CD4-positive, alpha-beta T cell treated with Interleukin-17A for 4 hours (primary cell): ENCODE results near the gene OR52A1.
"Not testable (repeated sequence)": the region's sequence is repeated elsewhere in the genome, so short reads cannot be mapped to it uniquely, and the experiment has no call there.

Experiments used
- DNase-seq: peaks from one replicate; pipeline ENCODE4 v3.0.0-alpha.2; 2020; ENCODE audit warnings: mixed read lengths

The OR52A1 gene

GRCh38 chr11:5154657-5155056, at the start of gene OR52A1:
Gene OR52A1, minus strand, starts transcription at chr11:5154757. Its CDS starts 2,388 bp downstream, at chr11:5152369.
- DNase-seq: no peak

DNA sequence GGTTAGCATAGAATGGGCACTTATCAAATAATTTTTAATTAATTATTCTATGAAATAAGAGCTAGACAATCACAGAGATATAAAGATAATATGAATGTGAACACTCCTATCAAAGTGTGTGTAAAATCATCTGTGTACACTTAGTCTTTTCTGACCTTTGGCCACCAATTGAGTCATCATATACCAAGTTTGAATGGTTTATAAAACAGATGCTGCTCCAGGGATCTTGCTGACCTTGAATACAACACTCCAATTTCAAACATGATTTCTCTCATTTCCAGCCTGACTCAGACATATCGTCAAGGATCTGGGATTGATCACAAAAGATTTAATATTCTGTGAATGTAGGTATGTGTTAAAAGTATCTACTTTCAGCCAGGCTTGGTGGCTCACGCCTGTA, 48.8 kb upstream of the OR52A1 start:
- DNase-seq: no peak

DNA sequence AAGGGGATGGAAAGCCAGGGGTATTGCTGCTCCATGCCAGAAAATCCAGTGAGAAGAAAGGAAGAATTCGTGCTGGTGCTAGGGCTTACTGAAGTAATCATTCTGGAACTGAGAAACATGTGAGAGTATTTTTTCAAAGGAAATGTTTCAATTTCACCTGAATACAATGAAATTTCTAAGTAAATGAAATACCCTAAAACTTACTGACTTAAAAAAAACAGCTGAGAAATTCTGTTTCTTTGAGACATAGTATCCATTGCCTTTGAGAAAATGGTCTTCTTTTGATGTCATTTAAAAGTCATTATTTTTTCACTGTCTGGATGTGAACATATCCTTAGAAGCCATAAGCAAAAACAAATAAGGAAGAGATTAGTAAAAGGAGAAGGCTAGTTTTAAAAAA, 46.0 kb upstream of the OR52A1 start, which contains the start of gene OR51V1:
OR51V1 (minus strand) TSS at position 101 of the 400 bp plus-strand sequence; CDS start at position 101, 0 bp downstream.
- no peak for DNase-seq

GRCh38 chr11:5198285-5198684, 43.7 kb upstream of the OR52A1 start:
- DNase-seq: no peak

GRCh38 chr11:5197536-5197935, 43.0 kb upstream of the OR52A1 start:
- DNase-seq: no peak

GRCh38 chr11:5196731-5197130, 42.2 kb upstream of the OR52A1 start:
- DNase-seq: no peak

DNA sequence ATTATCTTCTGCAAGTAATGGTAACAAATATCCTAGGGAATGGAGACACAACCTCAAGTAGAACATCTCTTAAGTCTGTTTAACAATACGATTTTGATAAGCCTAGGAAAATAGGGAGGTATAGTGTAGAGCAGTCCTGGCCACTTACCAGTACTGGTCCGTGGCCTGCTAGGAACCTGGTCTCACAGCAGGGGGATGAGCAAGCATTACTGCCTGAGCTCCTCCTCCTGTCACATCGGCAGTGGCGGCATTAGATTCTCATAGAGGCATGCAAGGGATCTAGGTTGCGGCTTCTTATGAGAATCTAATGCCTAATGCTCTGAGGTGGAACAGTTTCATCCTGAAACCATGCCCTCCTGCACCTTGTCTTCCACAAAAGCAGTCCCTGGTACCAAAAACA, 41.5 kb upstream of the OR52A1 start:
- no peak for DNase-seq

GRCh38 chr11:5192738-5193137, 38.2 kb upstream of the OR52A1 start:
- no peak for DNase-seq

DNA sequence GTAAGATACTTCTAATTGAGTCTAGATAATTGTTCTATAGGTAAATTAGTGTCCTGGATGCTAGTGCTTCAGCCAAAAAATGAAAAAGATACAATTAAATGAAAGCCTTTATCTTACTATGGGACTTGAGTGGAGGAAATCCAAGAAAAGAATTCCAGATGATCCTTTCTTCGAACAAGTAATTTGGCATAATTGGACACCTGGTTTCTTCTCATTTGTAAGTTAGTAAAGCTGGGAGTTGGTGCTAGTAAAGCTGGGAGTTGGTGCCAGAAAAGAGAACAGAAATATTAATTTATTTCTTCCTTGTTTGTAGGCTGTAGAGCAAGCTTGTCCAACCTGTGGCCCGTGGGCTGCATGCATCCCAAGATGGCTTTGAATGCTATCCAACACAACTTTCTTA, 33.6 kb upstream of the OR52A1 start:
- DNase-seq: no peak

DNA sequence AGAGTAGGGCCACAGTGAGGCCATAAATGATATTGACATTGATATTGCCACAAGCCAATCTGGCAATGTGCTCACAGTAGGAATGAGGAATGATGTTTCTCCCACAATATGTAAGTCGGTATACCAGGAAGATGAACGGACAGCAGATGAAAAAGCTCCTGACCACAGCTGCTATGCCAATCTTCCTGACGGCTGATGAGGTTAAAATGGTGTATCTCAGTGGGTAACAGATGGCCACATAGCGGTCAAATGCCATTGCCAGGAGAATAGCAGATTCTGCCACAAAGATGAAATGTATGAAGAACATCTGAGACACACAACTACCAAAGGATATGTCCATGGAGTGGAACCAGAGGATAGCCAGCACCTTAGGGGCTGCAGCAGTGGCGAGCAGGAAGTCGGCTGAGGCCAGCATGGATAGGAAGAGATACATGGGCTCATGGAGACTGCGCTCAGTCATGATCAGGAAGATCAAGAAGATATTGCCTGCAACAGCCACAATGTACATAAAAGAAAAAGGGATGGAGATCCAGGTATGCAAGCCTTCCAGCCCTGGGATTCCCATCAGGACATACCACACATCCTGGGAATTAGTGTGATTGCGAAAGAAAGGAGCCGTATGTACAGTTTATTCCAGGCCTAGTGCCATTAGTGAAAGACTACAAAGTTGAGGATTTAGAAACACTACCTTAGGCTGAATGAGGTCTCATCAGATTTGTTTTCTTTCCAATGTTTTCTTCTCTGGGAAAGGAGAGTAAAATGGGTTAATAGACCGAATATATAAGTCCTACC, 23.7 kb upstream of the OR52A1 start:
- DNase-seq: no peak

DNA sequence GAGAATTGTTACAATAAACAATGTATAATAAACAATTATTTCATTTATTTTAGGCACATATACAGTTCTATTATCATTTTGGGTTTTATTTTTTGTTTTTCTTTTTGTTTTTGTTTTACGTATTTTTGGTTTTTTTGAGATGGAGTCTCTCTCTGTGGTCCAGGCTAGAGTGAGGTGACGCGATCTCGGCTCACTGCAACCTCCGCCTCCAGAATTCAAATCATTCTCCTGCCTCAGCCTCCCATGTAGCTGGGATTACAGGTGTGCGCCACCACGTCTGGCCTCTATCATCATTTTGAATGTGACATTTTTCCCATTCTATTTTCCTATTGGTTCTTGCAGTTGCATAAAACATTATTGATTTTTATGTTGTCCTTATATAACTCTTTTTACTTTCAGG, 20.4 kb upstream of the OR52A1 start:
- no peak for DNase-seq

GRCh38 chr11:5171856-5172255, 17.3 kb upstream of the OR52A1 start:
- no peak for DNase-seq

DNA sequence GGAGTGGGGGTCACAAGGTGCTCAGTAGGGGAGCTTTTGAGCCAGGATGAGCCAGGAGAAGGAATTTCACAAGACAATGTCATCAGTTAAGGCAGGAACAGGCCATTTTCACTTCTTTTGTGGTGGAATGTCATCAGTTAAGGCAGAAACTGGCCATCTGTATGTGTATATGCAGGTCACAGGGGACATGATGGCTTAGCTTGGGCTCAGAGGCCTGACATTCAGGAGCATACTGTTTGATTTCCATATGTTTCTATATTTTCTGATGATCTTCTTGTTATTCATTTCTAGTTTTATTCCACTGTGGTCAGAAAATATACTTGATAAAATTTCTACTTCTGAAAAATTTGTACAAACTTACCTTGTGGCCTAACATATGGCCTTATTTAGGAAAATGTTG, 11.3 kb upstream of the OR52A1 start:
- not testable (repeated sequence) for DNase-seq

DNA sequence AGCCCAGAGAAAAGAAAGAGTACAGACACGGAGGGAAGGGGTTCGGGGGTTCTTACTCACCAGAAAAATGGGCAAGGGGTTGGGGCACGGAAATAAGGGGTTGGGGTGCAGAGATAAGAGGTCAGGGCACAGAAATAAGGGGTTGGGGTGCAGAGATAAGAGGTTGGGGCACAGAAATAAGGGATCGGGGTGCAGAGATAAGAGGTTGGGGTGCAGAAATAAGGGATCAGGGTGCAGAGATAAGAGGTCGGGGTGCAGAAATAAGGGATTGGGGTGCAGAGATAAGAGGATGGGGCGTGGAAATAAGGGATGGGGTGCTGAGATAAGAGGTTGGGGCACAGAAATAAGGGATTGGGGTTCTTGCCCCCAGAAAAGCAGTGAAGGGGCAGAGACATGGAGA, 10.2 kb upstream of the OR52A1 start:
- not testable (repeated sequence) for DNase-seq

DNA sequence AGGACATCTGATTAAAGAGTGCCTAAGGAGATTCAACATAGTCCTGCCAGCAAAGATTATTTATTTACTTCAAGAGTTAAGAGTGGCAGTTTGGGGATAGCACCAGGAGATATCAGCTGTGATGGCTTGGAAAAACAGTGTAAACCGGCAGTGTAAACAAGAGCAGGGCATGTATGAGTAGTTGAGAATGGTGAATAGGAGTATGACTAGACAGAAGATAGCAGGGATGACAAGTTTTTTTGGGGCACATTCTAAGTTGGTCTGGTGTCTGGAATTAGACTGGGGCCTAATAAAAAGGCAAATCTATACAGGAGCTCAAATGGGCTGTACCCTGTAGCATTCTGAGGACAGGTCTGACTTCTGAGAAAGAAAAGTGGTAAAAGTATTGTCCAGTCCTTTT, 6.5 kb upstream of the OR52A1 start:
- not testable (repeated sequence) for DNase-seq

GRCh38 chr11:5160217-5160616, 5.7 kb upstream of the OR52A1 start:
- not testable (repeated sequence) for DNase-seq

- no peak for DNase-seq
These were observed 5.2 kb upstream of the OR52A1 start for GRCh38 chr11:5159806-5160205.

- no peak for DNase-seq
These were observed 754 bp downstream of the OR52A1 start for GRCh38 chr11:5153574-5154431.

DNA sequence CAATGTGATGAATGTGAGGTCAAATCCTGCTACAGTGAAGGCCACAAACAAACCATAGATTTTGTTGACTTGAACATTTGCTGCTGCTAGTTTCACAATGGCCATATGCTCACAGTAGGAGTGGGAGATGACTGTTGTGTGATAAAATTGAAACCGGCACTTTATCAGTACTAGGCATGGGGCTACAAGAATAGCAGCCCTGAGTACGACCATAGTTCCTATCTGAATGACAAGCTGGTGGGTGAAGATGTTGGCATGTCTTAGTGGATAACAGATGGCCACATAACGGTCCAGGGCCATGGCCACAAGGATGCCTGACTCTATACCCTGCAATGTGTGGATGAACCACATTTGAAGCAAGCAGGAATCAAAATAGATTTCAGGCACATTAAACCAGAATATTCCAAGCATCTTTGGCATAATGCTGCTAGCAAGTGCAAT, 2.8 kb downstream of the OR52A1 start:
- DNase-seq: no peak

GRCh38 chr11:5144206-5144605, 10.4 kb downstream of the OR52A1 start:
- DNase-seq: not testable (repeated sequence)

DNA sequence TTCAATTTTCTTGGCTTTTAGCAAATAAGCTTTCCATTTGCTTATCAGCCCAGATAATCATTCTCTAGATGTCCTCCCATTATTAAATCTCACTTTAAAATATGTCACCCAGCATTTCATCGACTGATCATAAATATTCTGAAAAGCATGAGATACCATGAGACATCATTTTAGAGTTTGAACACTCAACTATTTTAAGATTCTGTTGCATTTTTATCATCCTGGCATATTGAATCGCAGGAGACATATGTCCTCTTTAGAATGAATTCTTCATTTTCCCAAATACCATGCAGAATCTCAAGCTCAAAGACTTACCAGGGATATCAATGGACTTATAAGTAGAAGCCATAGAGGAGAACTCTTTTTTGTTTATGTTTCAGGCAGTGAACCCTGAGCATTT, 16.6 kb downstream of the OR52A1 start, which contains the start of gene OR52A5:
OR52A5 (minus strand) TSS at position 361 of the 400 bp plus-strand sequence. CDS start 5,714 bp downstream, outside the sequence.
- DNase-seq: no peak

GRCh38 chr11:5137014-5137413, 17.5 kb downstream of the OR52A1 start:
- DNase-seq: no peak

DNA sequence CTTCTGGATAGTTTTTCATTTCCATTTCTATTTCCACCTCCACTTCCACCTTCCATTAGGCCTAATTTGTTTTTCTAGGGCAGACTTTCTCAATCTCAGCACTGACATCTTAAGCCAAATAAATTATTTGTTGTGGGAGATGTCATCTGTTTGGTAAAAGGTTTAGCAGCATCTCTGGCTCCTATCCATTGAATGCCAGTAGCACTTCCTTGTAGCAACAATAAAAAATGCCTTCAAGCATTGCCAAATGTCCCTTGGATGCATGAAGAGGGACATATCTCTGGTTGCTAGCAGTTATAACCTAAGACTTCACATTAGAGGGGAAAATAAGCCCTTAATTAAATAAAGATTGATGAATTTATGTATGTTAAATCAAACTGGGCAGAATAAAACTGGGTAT, 18.3 kb downstream of the OR52A1 start:
- DNase-seq: no peak
